T-helper 2 cell treated with Interferon-gamma antibody and Interleukin-4, amounts not matched to agents 100 ng/mL and 5 ng/mL, for 36 hours (primary cell): ENCODE data around the gene BTBD7. TPM values are rescaled to one million over a fixed set of nuclear protein-coding genes. Genes with fewer than 3 reads are reported as not detected.

ENCODE experiments used
- intact Hi-C: fragments of 100-400 bp; cut with micrococcal nuclease; formaldehyde crosslinking; loops from one replicate; pipeline ENCODE4 v1.15.1; 2023
- total RNA-seq: library from RNA; stranded (reverse); gene quantifications from 2 replicates; pipeline ENCODE4 v1.2.3, GENCODE V29; 2022

The BTBD7 gene
- total RNA-seq, 1 donor from 2014 or later, result 21.1 TPM

DNA sequence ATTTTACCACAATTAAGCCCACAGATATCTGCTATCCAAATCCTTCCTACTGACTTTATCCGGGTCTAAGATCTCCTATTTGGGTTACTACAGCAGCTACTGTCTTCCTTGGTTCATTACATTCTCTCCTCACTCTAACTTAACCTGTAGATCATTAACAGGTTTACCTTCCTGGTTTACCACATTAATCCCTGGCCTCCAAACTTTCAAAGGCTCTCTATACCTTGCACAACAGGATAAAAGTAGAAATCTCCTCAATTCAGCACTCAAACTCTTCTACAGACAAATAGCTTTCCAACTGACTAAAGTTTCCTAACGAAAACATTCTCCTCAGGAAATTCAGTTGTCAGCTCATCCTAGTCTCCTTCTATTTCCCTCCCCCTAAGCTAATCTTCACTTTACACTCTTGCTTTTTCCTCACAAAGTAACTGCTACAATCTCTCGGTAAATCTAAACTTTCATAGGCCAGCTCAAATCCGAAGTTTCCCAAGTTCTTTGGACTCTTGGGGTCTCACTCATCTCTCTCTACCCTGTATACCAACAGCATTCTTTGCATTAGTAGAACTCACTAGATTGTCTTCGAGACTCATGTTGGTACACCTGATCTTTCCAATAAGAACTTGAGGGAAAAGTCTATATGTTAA lies 2.7 kb downstream of the BTBD7 start:
- intact Hi-C loops, result loop anchor here (5.0 to 10.0 kb wide), 2 partner anchors 218 to 805 kb away; no protein-coding TSS in a partner anchor

DNA sequence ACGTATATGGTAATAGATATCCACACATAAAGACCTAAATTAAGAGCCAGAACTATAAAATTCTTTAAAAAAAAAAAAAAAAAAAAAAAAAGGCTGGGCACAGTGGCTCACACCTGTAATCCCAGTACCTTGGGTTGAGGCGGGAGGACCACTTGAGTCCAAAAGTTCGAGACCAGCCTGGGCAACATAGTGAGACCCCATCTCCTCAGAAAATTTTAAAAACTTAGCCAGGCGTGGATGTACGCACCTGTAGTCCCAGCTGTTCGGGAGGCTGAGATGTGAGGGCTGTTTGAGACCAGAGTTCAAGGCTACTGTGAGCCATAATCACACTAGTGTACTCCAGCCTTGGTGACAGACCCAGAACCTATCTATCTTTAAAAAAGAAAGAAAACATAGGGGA lies 4.3 kb downstream of the BTBD7 start:
- intact Hi-C loops, result no loop called here

DNA sequence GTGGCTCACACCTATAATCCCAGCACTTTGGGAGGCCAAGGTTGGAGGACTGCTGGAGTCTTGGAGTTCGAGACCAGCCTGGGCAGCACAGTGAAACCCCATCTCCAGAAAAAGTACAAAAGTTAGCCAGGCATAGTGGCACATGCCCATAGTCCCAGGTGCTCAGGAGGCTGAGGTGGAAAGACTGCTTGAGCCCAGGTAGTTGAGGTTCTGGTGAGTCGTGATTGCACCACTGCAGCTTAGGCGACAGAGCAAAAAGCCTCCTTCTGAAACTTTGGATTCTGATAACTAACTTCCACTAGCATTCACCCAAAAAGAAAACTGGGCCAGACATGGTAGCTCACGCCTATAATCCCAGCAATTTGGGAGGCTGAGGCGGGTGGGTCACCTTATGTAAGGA lies 6.6 kb downstream of the BTBD7 start:
- intact Hi-C loops, result no loop called here

DNA sequence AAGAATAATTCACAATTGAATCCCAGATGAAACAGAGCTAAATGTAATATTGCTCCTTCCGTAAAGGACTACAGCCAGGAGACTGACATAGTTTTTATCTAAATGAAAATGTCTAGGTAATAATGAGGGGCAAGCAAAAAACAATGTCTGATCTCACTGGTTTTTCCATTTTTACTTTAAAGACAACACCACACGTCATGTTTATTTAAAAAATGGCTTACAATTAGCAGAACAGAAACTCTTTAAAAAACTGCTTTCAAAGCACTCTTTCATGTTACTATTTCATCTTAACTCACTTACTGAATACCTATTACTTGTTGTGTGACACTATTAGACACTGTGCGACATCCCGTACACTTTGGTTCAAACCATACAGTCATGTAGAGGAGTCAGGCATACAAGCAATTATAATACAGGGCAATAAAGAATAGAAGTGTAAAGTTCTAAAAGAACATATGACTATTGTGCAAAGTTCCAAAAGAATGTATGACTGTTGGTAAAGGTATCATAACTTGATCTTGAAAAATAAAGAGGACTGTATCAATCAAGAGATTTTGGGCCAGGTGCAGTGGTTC lies 9.1 kb downstream of the BTBD7 start:
- intact Hi-C loops, result no loop called here

- intact Hi-C loops, result no loop called here
Observed at GRCh38 chr14:93322929-93323599, 9.8 kb downstream of the BTBD7 start.

DNA sequence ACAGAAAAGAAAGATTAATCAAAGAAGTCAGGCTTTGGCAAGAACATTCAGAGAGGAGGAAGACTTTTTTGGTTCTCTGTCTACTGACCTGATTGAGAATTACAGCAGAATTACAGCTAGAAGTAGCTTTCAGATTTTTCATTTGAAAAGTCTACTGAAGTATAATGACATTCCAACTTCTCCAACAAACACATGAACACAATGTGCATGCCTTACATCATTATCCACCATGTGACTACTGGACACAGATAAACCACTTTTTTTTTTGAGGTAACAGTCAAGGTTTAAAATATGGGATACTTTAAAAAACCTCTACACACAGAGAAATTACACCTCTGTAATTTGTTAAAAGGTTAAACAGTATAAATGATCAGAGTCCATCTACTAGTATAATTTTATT lies 12.3 kb downstream of the BTBD7 start:
- intact Hi-C loops, result no loop called here

DNA sequence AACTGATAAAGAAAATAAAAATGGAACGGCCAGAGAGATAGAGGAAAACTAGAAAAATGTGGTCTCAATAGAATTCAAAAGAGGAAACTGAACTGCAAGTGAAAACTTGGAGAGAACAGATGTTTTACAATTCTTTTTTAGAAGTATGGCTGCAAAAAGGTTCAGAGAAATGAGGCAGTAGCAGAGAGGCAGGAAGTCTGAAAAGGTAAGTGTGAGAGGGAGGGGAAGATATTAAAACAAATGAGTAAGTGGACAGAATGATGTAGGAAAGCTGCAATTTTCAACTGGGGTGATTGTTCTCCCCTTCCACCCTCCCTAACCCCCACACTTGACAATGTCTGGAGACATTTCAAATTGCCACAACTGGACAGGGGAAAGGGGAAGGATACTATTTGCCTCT lies 12.9 kb downstream of the BTBD7 start:
- intact Hi-C loops, result no loop called here

DNA sequence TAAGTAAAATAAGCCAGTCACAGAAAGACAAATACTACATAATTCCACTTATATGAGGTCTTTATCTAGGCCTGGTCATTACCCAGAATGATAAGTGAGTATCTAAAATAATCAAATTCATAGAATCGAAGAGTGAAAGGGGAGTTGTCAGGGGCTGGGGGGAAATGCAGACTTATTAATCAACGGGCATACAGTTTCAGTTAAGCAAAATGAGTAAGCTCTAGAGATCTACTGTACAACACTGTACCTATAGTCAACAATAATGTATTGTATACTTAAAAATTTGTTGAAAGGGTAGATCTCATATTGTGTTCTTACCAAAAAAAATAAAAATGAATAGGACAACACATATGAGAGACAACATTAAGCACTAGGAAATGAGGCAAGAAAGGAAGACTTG lies 13.3 kb downstream of the BTBD7 start:
- intact Hi-C loops, result no loop called here

GRCh38 chr14:93318927-93319326 lies 13.9 kb downstream of the BTBD7 start:
- intact Hi-C loops, result no loop called here

- intact Hi-C loops, result no loop called here
Observed at GRCh38 chr14:93317875-93318807, 14.7 kb downstream of the BTBD7 start.

GRCh38 chr14:93317210-93317874 lies 15.5 kb downstream of the BTBD7 start:
- intact Hi-C loops, result no loop called here

DNA sequence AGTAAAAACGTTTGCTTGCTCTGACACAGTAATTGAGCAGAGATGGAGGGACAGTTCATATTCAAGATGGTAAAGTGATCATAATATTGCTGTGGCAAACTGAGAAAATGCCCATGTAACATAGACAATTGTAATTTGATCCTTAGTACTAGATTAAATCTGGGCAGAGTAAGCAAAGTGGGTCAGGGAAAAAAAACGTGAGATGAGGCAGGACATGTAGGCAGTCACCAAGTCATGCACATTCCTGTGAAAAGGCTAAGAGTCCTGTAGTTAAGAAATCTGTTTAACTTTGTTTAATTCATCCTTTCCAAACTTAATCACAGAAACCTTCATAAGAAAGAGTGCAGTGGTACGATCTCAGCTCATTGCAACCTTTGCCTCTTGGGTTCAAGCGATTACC lies 16.1 kb downstream of the BTBD7 start:
- intact Hi-C loops, result no loop called here

GRCh38 chr14:93315575-93315974 lies 17.3 kb downstream of the BTBD7 start:
- intact Hi-C loops, result no loop called here

DNA sequence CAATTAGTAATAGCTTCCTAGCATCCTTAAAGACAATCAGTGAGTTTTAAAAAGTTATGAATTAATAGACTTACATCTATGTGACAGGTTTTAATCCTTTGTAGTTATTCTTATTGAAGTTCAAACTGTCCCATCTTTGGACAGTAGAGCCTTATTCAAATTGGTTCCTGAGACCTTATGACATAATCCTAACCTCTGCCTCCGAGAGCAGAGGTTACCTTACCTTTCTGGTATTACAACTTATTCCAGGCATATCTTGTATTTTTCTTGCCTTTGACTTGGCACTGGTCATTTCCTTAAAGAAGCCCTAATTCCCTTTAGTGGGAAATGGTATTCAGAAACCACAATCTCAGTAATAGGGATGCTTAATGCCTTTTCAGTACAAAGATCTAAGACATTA lies 21.8 kb downstream of the BTBD7 start:
- intact Hi-C loops, result no loop called here

DNA sequence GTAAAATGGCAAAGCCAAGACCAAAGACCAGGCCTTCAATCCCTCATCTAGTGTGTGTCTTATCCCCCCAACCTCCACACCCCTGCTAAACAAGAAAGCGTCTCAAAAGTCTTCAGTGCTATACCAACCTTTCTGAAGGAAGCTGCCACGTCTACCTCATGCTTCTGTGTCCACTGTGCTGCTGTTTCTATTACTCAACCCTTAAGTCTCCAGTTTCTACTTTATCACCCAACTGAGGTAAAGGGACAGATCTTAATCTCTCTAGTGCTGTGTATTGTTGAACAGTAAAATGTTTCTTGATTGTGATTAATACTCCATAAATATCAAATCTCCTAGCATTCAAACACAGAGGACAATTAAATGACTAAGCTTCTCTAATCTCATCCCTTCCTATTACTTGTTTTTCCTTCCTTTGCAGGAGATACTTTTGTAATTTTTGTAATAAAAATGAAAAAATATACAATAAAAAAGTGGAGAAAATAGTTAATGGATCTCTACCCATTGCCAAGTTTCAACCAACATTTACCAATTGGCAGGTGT lies 23.3 kb downstream of the BTBD7 start:
- intact Hi-C loops, result no loop called here

DNA sequence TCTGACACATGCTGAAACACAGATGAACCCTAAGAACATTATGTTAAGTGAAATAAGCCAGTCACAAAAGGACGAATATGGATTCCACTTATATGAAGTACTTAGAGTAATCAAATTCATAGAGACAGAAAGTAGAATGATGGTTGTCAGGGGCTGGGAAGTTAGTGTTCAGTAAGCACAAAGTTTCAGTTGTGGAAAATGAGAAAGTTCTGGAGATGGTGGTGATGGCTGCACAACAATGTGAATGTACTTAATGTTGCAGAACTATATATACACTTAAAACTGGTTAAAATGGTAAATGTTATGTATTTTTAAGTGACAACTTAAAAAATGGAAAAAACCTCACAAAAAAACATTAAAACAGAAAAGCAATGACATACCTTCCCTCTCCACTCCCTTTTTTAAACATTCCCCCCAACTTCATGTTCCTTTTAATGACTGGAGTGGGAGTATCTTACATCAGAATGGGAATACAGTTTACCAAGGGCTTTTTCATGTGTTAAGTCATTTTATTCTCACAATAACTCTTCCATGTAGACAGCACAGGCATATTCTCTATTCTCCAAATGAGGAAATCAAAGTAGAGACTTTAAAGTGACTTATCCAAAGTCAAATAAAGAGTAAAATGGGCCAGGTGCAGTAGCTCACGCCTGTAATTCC lies 24.0 kb downstream of the BTBD7 start:
- intact Hi-C loops, result no loop called here

GRCh38 chr14:93306812-93307211 lies 26.0 kb downstream of the BTBD7 start:
- intact Hi-C loops, result no loop called here

- intact Hi-C loops, result no loop called here
Observed at GRCh38 chr14:93305725-93306418, 27.0 kb downstream of the BTBD7 start.

- intact Hi-C loops, result no loop called here
Observed at GRCh38 chr14:93304771-93305170, 28.1 kb downstream of the BTBD7 start.

DNA sequence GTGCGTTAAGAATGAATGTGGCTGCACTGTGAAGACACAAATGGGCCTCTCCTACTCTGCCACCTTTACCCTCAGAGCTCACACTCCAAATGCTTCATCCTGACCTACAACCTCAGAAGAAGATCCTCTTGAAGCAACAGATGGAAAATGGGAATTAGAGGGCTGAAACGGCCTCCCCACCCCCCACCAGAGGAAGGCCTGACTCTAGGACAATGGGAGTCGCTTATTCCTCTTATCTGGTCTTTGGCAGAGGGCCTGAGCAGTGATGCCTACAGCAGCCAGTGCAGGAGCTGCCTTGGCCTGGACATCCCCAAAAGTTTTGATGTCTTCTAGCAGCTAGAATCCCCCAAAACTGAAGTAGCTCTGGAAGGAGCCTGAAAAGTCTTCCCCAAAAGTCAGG lies 29.2 kb downstream of the BTBD7 start:
- intact Hi-C loops, result no loop called here
